HepG2 (cell line): ENCODE data around the gene PPA2. TPM values are rescaled to one million over a fixed set of nuclear protein-coding genes. Genes with fewer than 3 reads are reported as not detected.

Source experiments
- FOXA3 ChIP-seq: IDR thresholded peaks from 2 replicates; pipeline ENCODE4 v1.6.1; 2016; ENCODE audit warnings: missing genetic modification reagents, missing compliant biosample characterization
- FOXK2 ChIP-seq: fragments of 450-650 bp; IDR thresholded peaks from 2 replicates; pipeline ENCODE4 v1.6.1; 2016
- GABPA ChIP-seq, 2 experiments: IDR thresholded peaks; 2 replicates each; pipeline ENCODE4 v1.6.1; 2011 to 2016; ENCODE audit warnings: low read depth in 2 of 2, low read length in 1 of 2, missing biosample characterization in 1 of 2, missing genetic modification characterization in 1 of 2
- HES4 ChIP-seq: sonication (generic); formaldehyde crosslinking; IDR thresholded peaks from 2 replicates; pipeline ENCODE4 v1.9.0; 2021; ENCODE audit warnings: mild to moderate bottlenecking, missing genetic modification reagents, borderline replicate concordance
- IRX3 ChIP-seq: sonication (generic); formaldehyde crosslinking; IDR thresholded peaks from 2 replicates; pipeline ENCODE4 v1.8.1; 2023; ENCODE audit warnings: mild to moderate bottlenecking, low read depth, missing genetic modification reagents, borderline replicate concordance
- NBN ChIP-seq: fragments of 450-650 bp; conservative IDR thresholded peaks from 2 replicates; pipeline ENCODE4 v1.6.1; 2017
- NCOA2 ChIP-seq: sonication (generic); formaldehyde crosslinking; IDR thresholded peaks from 2 replicates; pipeline ENCODE4 v1.8.0; 2022; ENCODE audit warnings: inconsistent platforms
- SMAD9 ChIP-seq: sonication (generic); formaldehyde crosslinking; IDR thresholded peaks from 2 replicates; pipeline ENCODE4 v1.5.1; 2020; ENCODE audit warnings: mild to moderate bottlenecking, missing genetic modification reagents
- SP140L ChIP-seq: sonication (generic); formaldehyde crosslinking; IDR thresholded peaks from 2 replicates; pipeline ENCODE4 v1.4.0; 2020; ENCODE audit warnings: missing genetic modification reagents, borderline replicate concordance
- SP4 ChIP-seq: sonication (generic); formaldehyde crosslinking; IDR thresholded peaks from 2 replicates; pipeline ENCODE4 v1.8.1; 2023; ENCODE audit warnings: mild to moderate bottlenecking, missing genetic modification reagents
- ZNF563 ChIP-seq: sonication (generic); formaldehyde crosslinking; IDR thresholded peaks from 2 replicates; pipeline ENCODE4 v1.8.0; 2022; ENCODE audit warnings: mild to moderate bottlenecking, moderate library complexity, missing genetic modification reagents
- ZNF883 ChIP-seq: sonication (generic); formaldehyde crosslinking; IDR thresholded peaks from 2 replicates; pipeline ENCODE4 v1.5.1; 2020; ENCODE audit warnings: mild to moderate bottlenecking, missing genetic modification reagents; ENCODE audit errors: not compliant biosample characterization
- polyA plus RNA-seq, 8 experiments: library from polyadenylated mRNA; depleted of rRNA in 3 of 8; stranded (reverse) in 7 of 8; unstranded in 1 of 8; fragments of >200 nt; fragmentation: Illumina TruSeq in 4 of 8; extraction: Trizol in 4 of 8; gene quantifications; 2 replicates each; pipeline versions ENCODE4 v1.2.1 to v1.2.3, GENCODE V29; 2011 to 2016; ENCODE audit warnings: low read depth in 4 of 8, missing spikeins in 1 of 8, mixed read lengths in 1 of 8; ENCODE audit not compliant: insufficient read depth in 1 of 8
- total RNA-seq, 5 experiments: library from RNA; depleted of rRNA; stranded (reverse); fragments of >200 nt; fragmentation: Illumina TruSeq; extraction: Trizol; gene quantifications; 2 replicates each; pipeline ENCODE4 v1.2.3, GENCODE V29; 2016; ENCODE audit warnings: low read depth in 1 of 5
- TF ChIP-seq, protein P1 (sequence below): sonication (generic); formaldehyde crosslinking; IDR thresholded peaks from 2 replicates; pipeline ENCODE4 v1.4.0; 2020; ENCODE audit warnings: missing genetic modification reagents
- TF ChIP-seq, protein P2 (sequence below): sonication (generic); formaldehyde crosslinking; IDR thresholded peaks from 2 replicates; pipeline ENCODE4 v1.4.0; 2020; ENCODE audit warnings: mild to moderate bottlenecking, missing genetic modification reagents, borderline replicate concordance
- TF ChIP-seq, protein P3 (sequence below): sonication (generic); formaldehyde crosslinking; IDR thresholded peaks from 2 replicates; pipeline ENCODE4 v1.4.0; 2020; ENCODE audit warnings: missing genetic modification reagents, borderline replicate concordance
- TF ChIP-seq, protein P4 (sequence below): sonication (generic); formaldehyde crosslinking; IDR thresholded peaks from 2 replicates; pipeline ENCODE4 v1.4.0; 2020; ENCODE audit warnings: mild to moderate bottlenecking, missing genetic modification reagents

The PPA2 gene
- total and polyA plus RNA-seq, 2 of the 13 experiments (the other 11 are each of a cell fraction or from before 2014, with no cell fraction given) = 44.2 to 70.6 TPM

DNA sequence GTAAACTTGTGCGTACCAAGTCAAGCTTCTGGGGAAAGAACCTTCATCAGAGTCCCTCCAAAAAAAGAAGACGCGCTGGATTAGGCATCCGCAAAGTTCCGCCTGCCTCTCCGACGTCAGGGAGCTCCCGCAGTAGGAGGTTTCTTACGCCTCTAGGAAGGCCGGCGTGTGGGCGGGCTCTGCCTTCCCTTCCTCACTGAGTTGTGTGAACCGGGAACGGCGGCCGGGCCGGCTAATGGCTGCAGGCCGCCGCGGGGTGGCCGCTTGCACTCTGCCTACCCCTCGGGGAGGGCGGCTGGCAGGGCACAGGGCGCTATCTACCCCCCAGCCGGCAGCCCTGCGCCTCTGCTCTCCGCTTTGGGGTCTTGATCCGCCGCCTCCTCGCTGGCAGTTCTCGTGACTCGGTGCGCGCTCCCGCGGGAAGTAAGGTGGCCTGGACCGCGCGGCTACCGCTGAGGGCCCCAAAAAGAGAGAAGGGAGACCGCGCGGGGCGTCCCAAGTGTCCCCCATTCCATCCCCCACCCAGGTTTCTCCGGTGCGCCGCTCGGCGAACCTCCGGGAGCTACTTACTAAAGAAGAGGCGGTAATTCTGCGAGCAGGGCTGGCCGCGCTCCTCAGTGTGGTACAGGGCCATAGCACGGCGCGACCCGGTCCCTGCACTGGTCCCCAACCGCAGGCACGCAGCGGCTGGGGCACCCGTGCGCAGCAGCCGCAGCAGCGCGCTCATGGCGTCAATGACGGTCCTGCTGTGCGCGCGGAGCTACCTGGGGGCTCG lies at the start of gene PPA2 (continued):
- TF ChIP-seq, protein P1, sequence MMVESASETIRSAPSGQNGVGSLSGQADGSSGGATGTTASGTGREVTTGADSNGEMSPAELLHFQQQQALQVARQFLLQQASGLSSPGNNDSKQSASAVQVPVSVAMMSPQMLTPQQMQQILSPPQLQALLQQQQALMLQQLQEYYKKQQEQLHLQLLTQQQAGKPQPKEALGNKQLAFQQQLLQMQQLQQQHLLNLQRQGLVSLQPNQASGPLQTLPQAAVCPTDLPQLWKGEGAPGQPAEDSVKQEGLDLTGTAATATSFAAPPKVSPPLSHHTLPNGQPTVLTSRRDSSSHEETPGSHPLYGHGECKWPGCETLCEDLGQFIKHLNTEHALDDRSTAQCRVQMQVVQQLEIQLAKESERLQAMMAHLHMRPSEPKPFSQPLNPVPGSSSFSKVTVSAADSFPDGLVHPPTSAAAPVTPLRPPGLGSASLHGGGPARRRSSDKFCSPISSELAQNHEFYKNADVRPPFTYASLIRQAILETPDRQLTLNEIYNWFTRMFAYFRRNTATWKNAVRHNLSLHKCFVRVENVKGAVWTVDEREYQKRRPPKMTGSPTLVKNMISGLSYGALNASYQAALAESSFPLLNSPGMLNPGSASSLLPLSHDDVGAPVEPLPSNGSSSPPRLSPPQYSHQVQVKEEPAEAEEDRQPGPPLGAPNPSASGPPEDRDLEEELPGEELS (CRISPR knock-in tag) = peak; percentile 49
- TF ChIP-seq SMAD9 (CRISPR knock-in tag) (no peak), IRX3 (peak; percentile 89; the same call in 1 of the 2 replicates), GABPA (IDR thresholded peaks at IDR 0.05; ENCODE audit: low read depth, low read length) (no peak), GABPA (CRISPR knock-in tag; IDR thresholded peaks at IDR 0.05; ENCODE audit: low read depth) (no peak), NBN (no peak), HES4 (CRISPR knock-in tag) (peak; percentile 93), FOXA3 (CRISPR knock-in tag) (no peak; the same call in 1 of the 2 replicates), SP140L (CRISPR knock-in tag) (no peak), FOXK2 (no peak), ZNF563 (CRISPR knock-in tag) (peak; percentile 84), ZNF883 (CRISPR knock-in tag) (peak; percentile 78), SP4 (CRISPR knock-in tag) (no peak), NCOA2 (no peak; the same call in 1 of the 2 replicates)
- TF ChIP-seq, protein P2, sequence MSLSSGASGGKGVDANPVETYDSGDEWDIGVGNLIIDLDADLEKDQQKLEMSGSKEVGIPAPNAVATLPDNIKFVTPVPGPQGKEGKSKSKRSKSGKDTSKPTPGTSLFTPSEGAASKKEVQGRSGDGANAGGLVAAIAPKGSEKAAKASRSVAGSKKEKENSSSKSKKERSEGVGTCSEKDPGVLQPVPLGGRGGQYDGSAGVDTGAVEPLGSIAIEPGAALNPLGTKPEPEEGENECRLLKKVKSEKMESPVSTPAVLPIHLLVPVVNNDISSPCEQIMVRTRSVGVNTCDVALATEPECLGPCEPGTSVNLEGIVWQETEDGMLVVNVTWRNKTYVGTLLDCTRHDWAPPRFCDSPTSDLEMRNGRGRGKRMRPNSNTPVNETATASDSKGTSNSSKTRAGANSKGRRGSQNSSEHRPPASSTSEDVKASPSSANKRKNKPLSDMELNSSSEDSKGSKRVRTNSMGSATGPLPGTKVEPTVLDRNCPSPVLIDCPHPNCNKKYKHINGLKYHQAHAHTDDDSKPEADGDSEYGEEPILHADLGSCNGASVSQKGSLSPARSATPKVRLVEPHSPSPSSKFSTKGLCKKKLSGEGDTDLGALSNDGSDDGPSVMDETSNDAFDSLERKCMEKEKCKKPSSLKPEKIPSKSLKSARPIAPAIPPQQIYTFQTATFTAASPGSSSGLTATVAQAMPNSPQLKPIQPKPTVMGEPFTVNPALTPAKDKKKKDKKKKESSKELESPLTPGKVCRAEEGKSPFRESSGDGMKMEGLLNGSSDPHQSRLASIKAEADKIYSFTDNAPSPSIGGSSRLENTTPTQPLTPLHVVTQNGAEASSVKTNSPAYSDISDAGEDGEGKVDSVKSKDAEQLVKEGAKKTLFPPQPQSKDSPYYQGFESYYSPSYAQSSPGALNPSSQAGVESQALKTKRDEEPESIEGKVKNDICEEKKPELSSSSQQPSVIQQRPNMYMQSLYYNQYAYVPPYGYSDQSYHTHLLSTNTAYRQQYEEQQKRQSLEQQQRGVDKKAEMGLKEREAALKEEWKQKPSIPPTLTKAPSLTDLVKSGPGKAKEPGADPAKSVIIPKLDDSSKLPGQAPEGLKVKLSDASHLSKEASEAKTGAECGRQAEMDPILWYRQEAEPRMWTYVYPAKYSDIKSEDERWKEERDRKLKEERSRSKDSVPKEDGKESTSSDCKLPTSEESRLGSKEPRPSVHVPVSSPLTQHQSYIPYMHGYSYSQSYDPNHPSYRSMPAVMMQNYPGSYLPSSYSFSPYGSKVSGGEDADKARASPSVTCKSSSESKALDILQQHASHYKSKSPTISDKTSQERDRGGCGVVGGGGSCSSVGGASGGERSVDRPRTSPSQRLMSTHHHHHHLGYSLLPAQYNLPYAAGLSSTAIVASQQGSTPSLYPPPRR (CRISPR knock-in tag) = peak; percentile 54; the same call in 1 of the 2 replicates
- TF ChIP-seq, protein P3, sequence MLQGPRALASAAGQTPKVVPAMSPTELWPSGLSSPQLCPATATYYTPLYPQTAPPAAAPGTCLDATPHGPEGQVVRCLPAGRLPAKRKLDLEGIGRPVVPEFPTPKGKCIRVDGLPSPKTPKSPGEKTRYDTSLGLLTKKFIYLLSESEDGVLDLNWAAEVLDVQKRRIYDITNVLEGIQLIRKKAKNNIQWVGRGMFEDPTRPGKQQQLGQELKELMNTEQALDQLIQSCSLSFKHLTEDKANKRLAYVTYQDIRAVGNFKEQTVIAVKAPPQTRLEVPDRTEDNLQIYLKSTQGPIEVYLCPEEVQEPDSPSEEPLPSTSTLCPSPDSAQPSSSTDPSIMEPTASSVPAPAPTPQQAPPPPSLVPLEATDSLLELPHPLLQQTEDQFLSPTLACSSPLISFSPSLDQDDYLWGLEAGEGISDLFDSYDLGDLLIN = peak; percentile 83; the same call in 1 of the 2 replicates
- TF ChIP-seq, protein P4, sequence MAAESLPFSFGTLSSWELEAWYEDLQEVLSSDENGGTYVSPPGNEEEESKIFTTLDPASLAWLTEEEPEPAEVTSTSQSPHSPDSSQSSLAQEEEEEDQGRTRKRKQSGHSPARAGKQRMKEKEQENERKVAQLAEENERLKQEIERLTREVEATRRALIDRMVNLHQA (CRISPR knock-in tag) = no peak
